Right atrium auricular region (tissue), 2 donors: ENCODE data around the gene IL31. TPM values are rescaled to one million over a fixed set of nuclear protein-coding genes. Genes with fewer than 3 reads are reported as not detected.

Source experiments
- DNase-seq: peaks from one replicate; pipeline ENCODE4 v3.0.0-alpha.2; 2019; ENCODE audit warnings: low spot score
- H3K27ac ChIP-seq, 2 donors: fragments of 200-600 bp; sonication (generic); 1 replicate in 1 of 2; 2 replicates in 1 of 2; pipeline ENCODE4 v1.5.1; 2016 to 2019
- H3K27me3 ChIP-seq, 2 donors: fragments of 200-600 bp; sonication (generic); one replicate each; pipeline versions ENCODE4 v1.5.1 to v1.6.0; 2017 to 2019
- H3K36me3 ChIP-seq: fragments of 200-600 bp; sonication (generic); one replicate; pipeline ENCODE4 v1.5.1; 2016
- H3K4me1 ChIP-seq, 2 donors: fragments of 200-600 bp; sonication (generic); one replicate each; pipeline versions ENCODE4 v1.5.1 to v1.6.0; 2017 to 2019
- H3K4me3 ChIP-seq, 2 donors: fragments of 200-600 bp; sonication (generic); 1 replicate in 1 of 2; 2 replicates in 1 of 2; pipeline ENCODE4 v1.5.1; 2017 to 2019; ENCODE audit warnings: mild to moderate bottlenecking in 1 of 2, moderate library complexity in 1 of 2
- H3K9me3 ChIP-seq, 2 donors: fragments of 200-600 bp; sonication (generic); one replicate each; pipeline ENCODE4 v1.5.1; 2019
- CTCF ChIP-seq, 2 donors: fragments of 200-600 bp; sonication (generic); IDR thresholded peaks; one replicate each; pipeline ENCODE4 v1.5.1; 2019; ENCODE audit warnings: antibody characterized with exemption in 2 of 2
- total RNA-seq, 2 donors: library from RNA; depleted of rRNA; stranded (reverse); fragments of >200 nt; gene quantifications; one replicate each; pipeline ENCODE4 v1.1.0, GENCODE V29; 2016

The IL31 gene
- total RNA-seq, 2 donors from 2014 or later: not detected

- Histone ChIP-seq H3K36me3 (no peaks in the 10 kb centered on the region), H3K4me3 (no peak overlapping the region), H3K4me1 (peaks cover 0 to 20% of the 10 kb centered on the region in 2 donors), H3K27ac (no peak overlapping the region), H3K9me3 (peaks cover 0 to 4% of the 10 kb centered on the region in 2 donors), H3K27me3 (peaks cover 0 to 22% of the 10 kb centered on the region in 2 donors)
- DNase-seq: no peak
- TF ChIP-seq CTCF (IDR thresholded peaks at IDR 0.05): no peak
Measured at GRCh38 chr12:122199484-122200355, 25.7 kb upstream of the IL31 start.

GRCh38 chr12:122197612-122197966 lies 23.6 kb upstream of the IL31 start:
- H3K27ac ChIP-seq: no peak overlapping the region
- no peaks in the 10 kb centered on the region for H3K4me1 ChIP-seq
- DNase-seq: no peak
- H3K27me3 ChIP-seq: peaks cover 0 to under 1% of the 10 kb centered on the region in 2 donors
- H3K36me3 ChIP-seq: no peaks in the 10 kb centered on the region
- H3K9me3 ChIP-seq: peaks cover 0 to 4% of the 10 kb centered on the region in 2 donors
- no peak overlapping the region for H3K4me3 ChIP-seq
- no peak for TF ChIP-seq CTCF (IDR thresholded peaks at IDR 0.05)

GRCh38 chr12:122195405-122195804 lies 21.4 kb upstream of the IL31 start:
- TF ChIP-seq CTCF (IDR thresholded peaks at IDR 0.05): no peak
- no peak overlapping the region for H3K27ac ChIP-seq

GRCh38 chr12:122194804-122195203 lies 20.8 kb upstream of the IL31 start:
- no peaks in the 10 kb centered on the region for H3K4me1 ChIP-seq
- no peaks in the 10 kb centered on the region for H3K36me3 ChIP-seq
- no peak for TF ChIP-seq CTCF (IDR thresholded peaks at IDR 0.05)
- no peak overlapping the region for H3K4me3 ChIP-seq
- H3K27me3 ChIP-seq: no peaks in the 10 kb centered on the region
- no peak for DNase-seq
- no peak overlapping the region for H3K27ac ChIP-seq
- peaks cover 0 to 4% of the 10 kb centered on the region in 2 donors for H3K9me3 ChIP-seq

More at GRCh38 chr12:122195405-122195804, 21.4 kb upstream of the IL31 start:
- H3K27me3 ChIP-seq: no peaks in the 10 kb centered on the region
- no peaks in the 10 kb centered on the region for H3K4me1 ChIP-seq
- peaks cover 0 to 4% of the 10 kb centered on the region in 2 donors for H3K9me3 ChIP-seq
- H3K4me3 ChIP-seq: no peak overlapping the region
- no peaks in the 10 kb centered on the region for H3K36me3 ChIP-seq
- no peak for DNase-seq

GRCh38 chr12:122192441-122192840 lies 18.4 kb upstream of the IL31 start:
- DNase-seq: no peak
- Histone ChIP-seq H3K27me3 (no peaks in the 10 kb centered on the region), H3K9me3 (peaks cover 0 to 4% of the 10 kb centered on the region in 2 donors), H3K4me1 (no peaks in the 10 kb centered on the region), H3K27ac (no peak overlapping the region), H3K36me3 (no peaks in the 10 kb centered on the region), H3K4me3 (no peak overlapping the region)
- TF ChIP-seq CTCF (IDR thresholded peaks at IDR 0.05): no peak
